HepG2 (cell line): Measurements from ENCODE around the gene ARL2. TPM values are rescaled to one million over a fixed set of nuclear protein-coding genes. Genes with fewer than 3 reads are reported as not detected.
A peak's percentile ranks its signal among the peaks of the same experiment; 100 is the strongest.

Experiments
- DNMT3B ChIP-seq: conservative IDR thresholded peaks from 2 replicates; pipeline ENCODE4 v1.6.1; 2016; ENCODE audit warnings: missing biosample characterization, control low read depth
- EHMT2 ChIP-seq: fragments of 200-600 bp; sonication (generic); IDR thresholded peaks from 2 replicates; pipeline ENCODE4 v1.7.0; 2017; ENCODE audit warnings: antibody characterized with exemption, low read depth, low read length, borderline replicate concordance
- FOXO4 ChIP-seq: sonication (generic); formaldehyde crosslinking; conservative IDR thresholded peaks from 2 replicates; pipeline ENCODE4 v1.8.1; 2023; ENCODE audit warnings: missing genetic modification reagents
- FOXP4 ChIP-seq: sonication (generic); formaldehyde crosslinking; IDR thresholded peaks from 2 replicates; pipeline ENCODE4 v1.4.0; 2020; ENCODE audit warnings: missing genetic modification reagents
- HMG20B ChIP-seq: conservative IDR thresholded peaks from 2 replicates; pipeline ENCODE4 v1.6.1; 2016; ENCODE audit warnings: missing genetic modification reagents, missing compliant biosample characterization
- IRF2 ChIP-seq: IDR thresholded peaks from 2 replicates; pipeline ENCODE4 v1.6.1; 2018; ENCODE audit warnings: missing genetic modification reagents, missing compliant biosample characterization
- IRX3 ChIP-seq: sonication (generic); formaldehyde crosslinking; IDR thresholded peaks from 2 replicates; pipeline ENCODE4 v1.8.1; 2023; ENCODE audit warnings: mild to moderate bottlenecking, low read depth, missing genetic modification reagents, borderline replicate concordance
- MAZ ChIP-seq, 2 experiments: sonication (generic) in 1 of 2; formaldehyde crosslinking in 1 of 2; IDR thresholded peaks; 2 replicates each; pipeline versions ENCODE4 v1.5.0 to v1.6.1; 2012 to 2020; ENCODE audit warnings: low read depth in 2 of 2, mild to moderate bottlenecking in 2 of 2, borderline replicate concordance in 1 of 2, improper control_type of control experiment in 1 of 2, low read length in 1 of 2, missing genetic modification reagents in 1 of 2, moderate library complexity in 1 of 2
- MBNL3 ChIP-seq: fragments of 250-450 bp; sonication (Bioruptor Pico); conservative IDR thresholded peaks from 2 replicates; pipeline ENCODE4 v1.8.0; 2022; ENCODE audit warnings: mild to moderate bottlenecking, inconsistent platforms
- MNT ChIP-seq: fragments of 450-650 bp; IDR thresholded peaks from 2 replicates; pipeline ENCODE4 v1.6.1; 2016
- PHF21A ChIP-seq: sonication (generic); formaldehyde crosslinking; IDR thresholded peaks from 2 replicates; pipeline ENCODE4 v1.5.0; 2020; ENCODE audit warnings: mild to moderate bottlenecking, missing genetic modification reagents
- PHF5A ChIP-seq: IDR thresholded peaks from one replicate; pipeline ENCODE4 v1.6.1; 2018; ENCODE audit warnings: low read depth, missing genetic modification reagents; ENCODE audit not compliant: unreplicated experiment
- TCF12 ChIP-seq, 2 experiments: fragments of 450-650 bp in 1 of 2; sonication (generic) in 1 of 2; formaldehyde crosslinking in 1 of 2; IDR thresholded peaks; 2 replicates each; pipeline versions ENCODE4 v1.6.1 to v1.8.0; 2017 to 2022; ENCODE audit warnings: antibody characterized with exemption in 1 of 2, mild to moderate bottlenecking in 1 of 2, missing genetic modification reagents in 1 of 2, moderate library complexity in 1 of 2
- ZNF503 ChIP-seq: sonication (generic); formaldehyde crosslinking; IDR thresholded peaks from 2 replicates; pipeline ENCODE4 v1.4.0; 2020; ENCODE audit warnings: missing genetic modification reagents
- ZNF564 ChIP-seq: sonication (generic); formaldehyde crosslinking; IDR thresholded peaks from 2 replicates; pipeline ENCODE4 v1.8.1; 2023; ENCODE audit warnings: mild to moderate bottlenecking, missing genetic modification reagents
- ZNF670 ChIP-seq: sonication (generic); formaldehyde crosslinking; IDR thresholded peaks from 2 replicates; pipeline ENCODE4 v1.8.0; 2022; ENCODE audit warnings: mild to moderate bottlenecking, missing genetic modification reagents, borderline replicate concordance
- ZNF792 ChIP-seq: IDR thresholded peaks from 2 replicates; pipeline ENCODE4 v1.6.1; 2016
- polyA plus RNA-seq, 8 experiments: library from polyadenylated mRNA; depleted of rRNA in 3 of 8; stranded (reverse) in 7 of 8; unstranded in 1 of 8; fragments of >200 nt; fragmentation: Illumina TruSeq in 4 of 8; extraction: Trizol in 4 of 8; gene quantifications; 2 replicates each; pipeline versions ENCODE4 v1.2.1 to v1.2.3, GENCODE V29; 2011 to 2016; ENCODE audit warnings: low read depth in 4 of 8, missing spikeins in 1 of 8, mixed read lengths in 1 of 8; ENCODE audit not compliant: insufficient read depth in 1 of 8
- total RNA-seq, 5 experiments: library from RNA; depleted of rRNA; stranded (reverse); fragments of >200 nt; fragmentation: Illumina TruSeq; extraction: Trizol; gene quantifications; 2 replicates each; pipeline ENCODE4 v1.2.3, GENCODE V29; 2016; ENCODE audit warnings: low read depth in 1 of 5

ARL2 gene
- total and polyA plus RNA-seq, 2 of the 13 experiments (the other 11 are each of a cell fraction or from before 2014, with no cell fraction given): 82.9 to 84.4 TPM

GRCh38 chr11:64996710-64997380 is 17.1 kb upstream of the ARL2 start, which contains the start of gene BATF2 (continued):
- TF ChIP-seq FOXO4 (CRISPR knock-in tag): no peak
- peak; percentile 85 for TF ChIP-seq IRF2 (CRISPR knock-in tag)
- peak; percentile 62 for TF ChIP-seq MNT
- peak; percentile 72 for TF ChIP-seq MAZ (IDR thresholded peaks at IDR 0.05; ENCODE audit: borderline replicate concordance, low read depth, low read length)
- TF ChIP-seq MAZ (CRISPR knock-in tag; IDR thresholded peaks at IDR 0.05; ENCODE audit: low read depth): peak; percentile 78; the same call in 1 of the 2 replicates
- no peak for TF ChIP-seq ZNF503 (CRISPR knock-in tag)
- peak; percentile 78; the same call in 1 of the 2 replicates for TF ChIP-seq DNMT3B (CRISPR knock-in tag)
- TF ChIP-seq ZNF564 (CRISPR knock-in tag): peak; percentile 79; the same call in 1 of the 2 replicates
- no peak for TF ChIP-seq IRX3
- TF ChIP-seq TCF12 (IDR thresholded peaks at IDR 0.05): no peak
- peak; percentile 34; the same call in 1 of the 2 replicates for TF ChIP-seq TCF12 (CRISPR knock-in tag; IDR thresholded peaks at IDR 0.05)
- peak; percentile 92 for TF ChIP-seq PHF21A (CRISPR knock-in tag)
- no peak for TF ChIP-seq EHMT2
- peak; percentile 52 for TF ChIP-seq FOXP4 (CRISPR knock-in tag)
- TF ChIP-seq ZNF670 (CRISPR knock-in tag): no peak
- TF ChIP-seq MBNL3 (CRISPR knock-in tag): no peak
- 0 out of 2 replicates have a peak, but pooled peaks have one; percentile 13 for TF ChIP-seq HMG20B (CRISPR knock-in tag)
- TF ChIP-seq ZNF792 (CRISPR knock-in tag): peak; percentile 59; the same call in 1 of the 2 replicates
- TF ChIP-seq PHF5A: no peak
